ENCODE data around the gene TLE2. TPM values are rescaled to one million over a fixed set of nuclear protein-coding genes. Genes with fewer than 3 reads are reported as not detected.
"Not testable (repeated sequence)": the region's sequence is repeated elsewhere in the genome, so short reads cannot be mapped to it uniquely, and the experiment has no call there.

Gene TLE2
- total and polyA plus RNA-seq, 5 experiments from 2014 or later = 7.0 to 21.1 (median 12.4) TPM

GRCh38 chr19:3006075-3006767, 22.9 kb downstream of the TLE2 start:
- Mint-ChIP-seq H3K27me3 (no peaks in the 10 kb centered on the region), H3K27ac (no peak overlapping the region), H3K4me1 (no peaks in the 10 kb centered on the region), H3K4me3 (peak overlapping the region in 1 of 10 donors; percentile 10), H3K9me3 (no peaks in the 10 kb centered on the region), H3K36me3 (peaks cover 0 to 17% (median 10%) of the 10 kb centered on the region in 3 donors)
- POLR2A ChIA-PET = no interaction called here
- ATAC-seq (peak in 1 of 2 donors; percentile 35), DNase-seq (peak in 5 of 10 donors; percentile 10 to 26 (median 17))

DNA sequence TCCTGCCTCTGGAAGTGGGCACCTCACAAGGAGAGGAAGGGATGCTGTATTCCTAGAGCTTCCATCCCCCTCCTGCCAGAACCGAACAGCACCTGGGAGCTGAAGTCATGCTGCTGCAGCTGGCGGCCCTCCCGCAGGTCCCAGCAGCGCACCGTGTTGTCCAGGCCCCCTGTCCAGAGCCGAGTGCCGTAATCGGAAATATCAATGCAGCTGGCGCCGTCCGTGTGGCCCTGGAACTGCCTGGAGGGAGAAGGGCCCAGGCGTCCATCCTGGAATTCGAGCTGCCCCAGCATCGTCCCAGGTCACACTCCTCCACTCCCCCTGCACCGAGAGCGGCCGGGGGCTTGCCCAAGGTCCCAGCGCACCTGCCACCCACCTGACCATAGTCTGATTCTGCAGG, 23.7 kb downstream of the TLE2 start:
- DNase-seq = no peak
- H3K27me3 Mint-ChIP-seq = no peaks in the 10 kb centered on the region
- POLR2A ChIA-PET = interaction anchor here (0.9 to 1.3 kb wide), 2 partner anchors 30 to 56 kb away, joined by 3 read pairs; no protein-coding TSS in a partner anchor
- H3K9me3 Mint-ChIP-seq = no peaks in the 10 kb centered on the region
- no peaks in the 10 kb centered on the region for H3K4me1 Mint-ChIP-seq
- no peak overlapping the region for H3K4me3 Mint-ChIP-seq
- ATAC-seq = no peak
- peaks cover 0 to 15% (median 12%) of the 10 kb centered on the region in 3 donors for H3K36me3 Mint-ChIP-seq
- H3K27ac Mint-ChIP-seq = peak overlapping the region in 1 of 10 donors; percentile 27

DNA sequence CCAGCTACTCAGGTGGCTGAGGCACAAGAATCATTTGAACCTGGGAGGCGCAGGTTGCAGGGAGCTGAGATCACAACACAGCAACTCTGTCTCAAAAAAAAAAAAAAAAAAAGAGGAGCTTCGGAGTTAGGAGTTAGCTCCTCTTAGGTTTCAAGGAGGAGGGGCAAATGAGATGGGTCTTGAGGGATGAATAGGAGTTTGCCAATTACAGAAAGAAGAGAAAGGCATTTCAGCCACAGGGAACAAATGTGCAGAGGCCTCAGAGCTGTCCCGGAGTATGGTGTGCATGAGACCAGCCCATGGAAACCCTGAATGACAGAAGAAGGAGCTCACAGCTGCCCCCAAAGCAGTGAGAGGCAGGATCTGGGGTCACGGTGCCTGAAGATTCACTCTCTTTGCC, 24.6 kb downstream of the TLE2 start:
- DNase-seq (no peak), ATAC-seq (no peak)
- H3K4me1 Mint-ChIP-seq = no peaks in the 10 kb centered on the region
- H3K9me3 Mint-ChIP-seq = no peaks in the 10 kb centered on the region
- H3K27ac Mint-ChIP-seq = no peak overlapping the region
- POLR2A ChIA-PET = interaction anchor here (0.5 to 1.3 kb wide), 2 partner anchors 14 to 57 kb away, joined by 3 read pairs; no protein-coding TSS in a partner anchor
- H3K27me3 Mint-ChIP-seq = no peaks in the 10 kb centered on the region
- H3K36me3 Mint-ChIP-seq = peaks cover 0 to 12% (median 12%) of the 10 kb centered on the region in 3 donors
- H3K4me3 Mint-ChIP-seq = no peak overlapping the region

GRCh38 chr19:3003046-3003445, 26.0 kb downstream of the TLE2 start:
- DNase-seq = no peak
- ATAC-seq = no peak
- Mint-ChIP-seq H3K36me3 (peaks cover 0 to 18% (median 8%) of the 10 kb centered on the region in 3 donors), H3K27ac (no peak overlapping the region), H3K4me3 (no peak overlapping the region), H3K27me3 (no peaks in the 10 kb centered on the region), H3K9me3 (no peaks in the 10 kb centered on the region), H3K4me1 (no peaks in the 10 kb centered on the region)
- POLR2A ChIA-PET = interaction anchor here (0.6 kb wide), 1 partner anchor 1177 kb away, joined by 7 read pairs; no protein-coding TSS in a partner anchor

DNA sequence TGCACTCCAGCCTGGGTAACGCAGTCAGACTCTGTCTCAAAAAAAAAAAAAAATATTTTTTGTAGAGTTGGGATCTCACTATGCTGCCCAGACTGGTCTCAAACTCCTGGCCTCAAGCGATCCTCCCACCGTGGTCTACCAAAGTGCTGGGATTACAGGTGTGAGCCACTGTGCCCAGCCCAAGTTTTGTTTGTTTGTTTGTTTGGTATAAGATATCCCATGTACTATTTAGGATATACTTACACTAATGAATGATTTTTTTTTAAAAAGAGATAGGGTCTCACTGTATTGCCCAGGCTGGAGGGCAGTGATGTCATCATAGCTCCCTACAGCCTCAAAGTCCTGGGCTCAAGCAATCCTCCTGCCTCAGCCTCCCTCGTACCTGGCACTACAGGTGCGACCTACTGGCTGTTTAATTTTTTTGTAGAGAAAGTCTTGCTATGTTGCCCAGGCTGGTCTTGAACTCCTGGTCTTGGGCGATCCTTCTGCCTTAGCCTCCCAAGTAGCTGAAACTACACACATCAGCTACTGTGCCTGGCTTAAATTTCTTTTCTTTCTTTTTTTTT, 27.8 kb downstream of the TLE2 start:
- DNase-seq = no peak
- Mint-ChIP-seq H3K4me3 (no peak overlapping the region), H3K27ac (no peak overlapping the region), H3K9me3 (no peaks in the 10 kb centered on the region), H3K27me3 (no peaks in the 10 kb centered on the region), H3K36me3 (peaks cover 0 to 18% (median 14%) of the 10 kb centered on the region in 3 donors), H3K4me1 (peaks cover 0 to 2% (median 0%) of the 10 kb centered on the region in 4 donors)
- no peak for ATAC-seq
- POLR2A ChIA-PET = interaction anchor here (0.6 to 0.7 kb wide), 4 partner anchors 52 to 1662 kb away, joined by 3 to 6 read pairs (median 4); no protein-coding TSS in a partner anchor

DNA sequence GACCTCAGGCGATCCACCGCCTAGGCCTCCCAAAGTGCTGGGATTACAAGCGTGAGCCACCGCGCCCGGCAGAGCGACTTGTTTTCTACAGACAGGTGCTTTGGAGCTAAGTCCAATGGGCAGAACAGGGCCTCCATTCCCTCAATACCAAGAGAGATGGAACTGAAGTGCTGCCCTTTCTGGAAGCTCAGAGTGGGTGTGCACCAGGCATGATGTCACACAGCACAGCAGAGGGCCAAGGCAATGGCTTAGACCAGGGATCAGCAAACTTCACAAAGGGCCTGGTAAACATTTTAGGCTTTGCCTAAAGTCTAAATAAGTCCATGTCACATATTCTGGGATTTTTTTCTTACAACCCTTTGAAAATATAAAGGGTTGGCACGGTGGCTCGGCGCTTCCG, 30.4 kb downstream of the TLE2 start:
- Mint-ChIP-seq H3K4me3 (no peak overlapping the region), H3K27ac (peak overlapping the region in 1 of 10 donors; percentile 13), H3K4me1 (peaks cover 0 to 2% (median 0%) of the 10 kb centered on the region in 4 donors), H3K27me3 (no peaks in the 10 kb centered on the region), H3K9me3 (no peaks in the 10 kb centered on the region), H3K36me3 (peaks cover 0 to 14% (median 13%) of the 10 kb centered on the region in 3 donors)
- DNase-seq = no peak
- ATAC-seq = no peak
- POLR2A ChIA-PET = no interaction called here

- Mint-ChIP-seq H3K36me3 (peaks cover 0 to 14% (median 13%) of the 10 kb centered on the region in 3 donors), H3K27me3 (no peaks in the 10 kb centered on the region), H3K27ac (peak overlapping the region in 1 of 10 donors; percentile 51), H3K9me3 (no peaks in the 10 kb centered on the region), H3K4me1 (peaks cover 0 to 2% (median 0%) of the 10 kb centered on the region in 4 donors), H3K4me3 (no peak overlapping the region)
- no peak for ATAC-seq
- POLR2A ChIA-PET = interaction anchor here (0.6 kb wide), 1 partner anchor 9 kb away, joined by 3 read pairs; no protein-coding TSS in a partner anchor
- no peak for DNase-seq
Observed at GRCh38 chr19:2997720-2998119, 31.4 kb downstream of the TLE2 start.

DNA sequence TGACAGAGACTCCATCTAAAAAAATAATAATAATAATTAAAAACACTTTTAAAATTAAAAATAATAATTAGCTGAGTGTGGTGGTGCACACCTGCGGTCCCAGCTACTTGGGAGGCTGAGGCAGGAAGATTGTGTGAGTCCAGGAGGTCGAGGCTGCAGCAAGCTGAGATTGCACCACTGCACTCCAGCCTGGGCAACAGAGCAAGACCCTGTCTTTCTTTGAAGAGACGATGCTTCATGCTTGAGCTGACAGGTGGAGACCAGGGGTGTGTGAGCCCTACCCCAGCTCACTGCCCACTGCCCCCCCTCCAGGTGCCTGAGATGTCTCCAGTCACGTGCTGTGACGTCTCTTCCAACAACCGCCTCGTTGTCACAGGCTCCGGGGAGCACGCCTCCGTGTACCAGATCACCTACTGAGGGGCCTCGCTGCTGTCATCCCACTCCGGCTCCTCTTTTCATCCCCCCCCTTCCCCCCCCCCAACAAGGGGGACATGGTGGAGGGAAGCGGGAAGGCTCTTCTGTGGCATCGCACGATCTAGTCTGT, 34.4 kb downstream of the TLE2 start:
- POLR2A ChIA-PET = interaction anchor here (0.6 kb wide), 1 partner anchor 91 kb away, joined by 3 read pairs; no protein-coding TSS in a partner anchor
- DNase-seq (no peak), ATAC-seq (no peak)
- Mint-ChIP-seq H3K4me3 (no peak overlapping the region), H3K27ac (no peak overlapping the region), H3K27me3 (no peaks in the 10 kb centered on the region), H3K4me1 (peaks cover 0 to 2% (median 0%) of the 10 kb centered on the region in 4 donors), H3K36me3 (peaks cover 0 to 14% (median 8%) of the 10 kb centered on the region in 3 donors), H3K9me3 (no peaks in the 10 kb centered on the region)

- no peaks in the 10 kb centered on the region for H3K9me3 Mint-ChIP-seq
- POLR2A ChIA-PET = interaction anchor here (0.6 kb wide), 1 partner anchor 31 kb away, joined by 3 read pairs; no protein-coding TSS in a partner anchor
- no peaks in the 10 kb centered on the region for H3K27me3 Mint-ChIP-seq
- ATAC-seq = no peak
- peaks cover 0 to 2% (median 0%) of the 10 kb centered on the region in 4 donors for H3K4me1 Mint-ChIP-seq
- no peak overlapping the region for H3K4me3 Mint-ChIP-seq
- peaks cover 0 to 8% (median 2%) of the 10 kb centered on the region in 3 donors for H3K36me3 Mint-ChIP-seq
- H3K27ac Mint-ChIP-seq = no peak overlapping the region
- DNase-seq = no peak
Observed at GRCh38 chr19:2993579-2993978, 35.5 kb downstream of the TLE2 start.

DNA sequence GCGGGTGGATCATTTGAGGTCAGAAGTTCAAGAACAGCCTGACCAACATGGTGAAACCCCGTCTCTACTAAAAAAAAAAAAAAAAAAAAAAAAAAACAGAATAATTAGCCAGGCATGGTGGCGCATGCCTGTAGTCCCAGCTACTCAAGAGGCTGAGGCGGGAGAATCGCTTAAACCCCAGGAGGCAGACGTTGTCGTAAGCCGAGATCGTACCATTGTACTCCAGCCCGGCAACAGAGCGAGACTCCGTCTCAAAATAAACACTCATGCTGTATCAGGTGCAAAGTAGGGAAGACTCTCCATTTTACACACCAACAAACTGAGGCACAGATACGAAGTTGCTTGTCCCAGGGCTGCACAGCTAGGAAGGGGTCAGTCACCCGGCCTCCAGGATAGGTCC, 36.1 kb downstream of the TLE2 start:
- Mint-ChIP-seq H3K4me3 (no peak overlapping the region), H3K9me3 (no peaks in the 10 kb centered on the region), H3K36me3 (peaks cover 0 to 8% (median 2%) of the 10 kb centered on the region in 3 donors), H3K27ac (no peak overlapping the region), H3K4me1 (peaks cover 0 to 2% (median 0%) of the 10 kb centered on the region in 4 donors), H3K27me3 (no peaks in the 10 kb centered on the region)
- POLR2A ChIA-PET = interaction anchor here (0.6 kb wide), 1 partner anchor 31 kb away, joined by 3 read pairs; no protein-coding TSS in a partner anchor
- DNase-seq = no peak
- no peak for ATAC-seq

- H3K36me3 Mint-ChIP-seq, H3K4me3 Mint-ChIP-seq, H3K27ac Mint-ChIP-seq, H3K27me3 Mint-ChIP-seq, H3K9me3 Mint-ChIP-seq, ATAC-seq, DNase-seq, H3K4me1 Mint-ChIP-seq: not testable (repeated sequence)
- POLR2A ChIA-PET = interaction anchor here (0.8 kb wide), 1 partner anchor 23 kb away, joined by 3 read pairs; no protein-coding TSS in a partner anchor
Observed at GRCh38 chr19:2992333-2992732, 36.7 kb downstream of the TLE2 start.

GRCh38 chr19:2989236-2989946, 39.7 kb downstream of the TLE2 start:
- H3K4me1 Mint-ChIP-seq = peaks cover 0 to 2% (median 0%) of the 10 kb centered on the region in 4 donors
- DNase-seq (no peak), ATAC-seq (no peak)
- no peaks in the 10 kb centered on the region for H3K36me3 Mint-ChIP-seq
- no peak overlapping the region for H3K27ac Mint-ChIP-seq
- no peaks in the 10 kb centered on the region for H3K9me3 Mint-ChIP-seq
- H3K4me3 Mint-ChIP-seq = no peak overlapping the region
- peaks cover 0 to 1% (median 0%) of the 10 kb centered on the region in 5 donors for H3K27me3 Mint-ChIP-seq
- POLR2A ChIA-PET = interaction anchor here (0.6 kb wide), 2 partner anchors 8 to 19 kb away, joined by 3 to 5 read pairs; no protein-coding TSS in a partner anchor
